Measurements from ENCODE around the gene ANKRD40.
"Not testable (repeated sequence)": the region's sequence is repeated elsewhere in the genome, so short reads cannot be mapped to it uniquely, and the experiment has no call there.

The ANKRD40 gene

GRCh38 chr17:50686494-50687199, 21.1 kb downstream of the ANKRD40 start:
- H3K9me3 Mint-ChIP-seq: no peaks in the 10 kb centered on the region
- H3K4me3 Mint-ChIP-seq: no peak overlapping the region
- H3K4me1 Mint-ChIP-seq (ENCODE audit: low read depth): no peaks in the 10 kb centered on the region
- DNase-seq (ENCODE audit: low spot score): no peak
- H3K27me3 Mint-ChIP-seq (ENCODE audit: low read depth): peaks cover 13% of the 10 kb centered on the region
- H3K36me3 Mint-ChIP-seq (ENCODE audit: low read depth): no peaks in the 10 kb centered on the region
- no peak overlapping the region for H3K27ac Mint-ChIP-seq

- H3K9me3 Mint-ChIP-seq: no peaks in the 10 kb centered on the region
- no peak overlapping the region for H3K27ac Mint-ChIP-seq
- H3K4me1 Mint-ChIP-seq (ENCODE audit: low read depth): peaks cover 4% of the 10 kb centered on the region
- H3K27me3 Mint-ChIP-seq (ENCODE audit: low read depth): peaks cover 20% of the 10 kb centered on the region
- H3K4me3 Mint-ChIP-seq: no peak overlapping the region
- DNase-seq (ENCODE audit: low spot score): no peak
- H3K36me3 Mint-ChIP-seq (ENCODE audit: low read depth): no peaks in the 10 kb centered on the region
Measured at GRCh38 chr17:50685691-50686493, 21.8 kb downstream of the ANKRD40 start.

- no peak for DNase-seq (ENCODE audit: low spot score)
- H3K27me3 Mint-ChIP-seq (ENCODE audit: low read depth): peaks cover 23% of the 10 kb centered on the region
- peaks cover 4% of the 10 kb centered on the region for H3K4me1 Mint-ChIP-seq (ENCODE audit: low read depth)
- no peak overlapping the region for H3K4me3 Mint-ChIP-seq
- no peaks in the 10 kb centered on the region for H3K36me3 Mint-ChIP-seq (ENCODE audit: low read depth)
- H3K9me3 Mint-ChIP-seq: no peaks in the 10 kb centered on the region
- no peak overlapping the region for H3K27ac Mint-ChIP-seq
Measured at GRCh38 chr17:50685334-50685665, 22.4 kb downstream of the ANKRD40 start.

- no peak overlapping the region for H3K4me3 Mint-ChIP-seq
- no peaks in the 10 kb centered on the region for H3K36me3 Mint-ChIP-seq (ENCODE audit: low read depth)
- DNase-seq (ENCODE audit: low spot score): no peak
- H3K27ac Mint-ChIP-seq: no peak overlapping the region
- peaks cover 4% of the 10 kb centered on the region for H3K4me1 Mint-ChIP-seq (ENCODE audit: low read depth)
- H3K9me3 Mint-ChIP-seq: no peaks in the 10 kb centered on the region
- H3K27me3 Mint-ChIP-seq (ENCODE audit: low read depth): peaks cover 25% of the 10 kb centered on the region
Measured at GRCh38 chr17:50684612-50685333, 22.9 kb downstream of the ANKRD40 start.

GRCh38 chr17:50684288-50684611, 23.5 kb downstream of the ANKRD40 start:
- no peaks in the 10 kb centered on the region for H3K9me3 Mint-ChIP-seq
- H3K4me3 Mint-ChIP-seq: no peak overlapping the region
- peaks cover 25% of the 10 kb centered on the region for H3K27me3 Mint-ChIP-seq (ENCODE audit: low read depth)
- no peak overlapping the region for H3K27ac Mint-ChIP-seq
- no peak for DNase-seq (ENCODE audit: low spot score)
- no peaks in the 10 kb centered on the region for H3K36me3 Mint-ChIP-seq (ENCODE audit: low read depth)
- H3K4me1 Mint-ChIP-seq (ENCODE audit: low read depth): peaks cover 4% of the 10 kb centered on the region

- Mint-ChIP-seq H3K36me3 (ENCODE audit: low read depth) (no peaks in the 10 kb centered on the region), H3K4me1 (ENCODE audit: low read depth) (peaks cover 4% of the 10 kb centered on the region), H3K4me3 (no peak overlapping the region), H3K27ac (no peak overlapping the region), H3K27me3 (ENCODE audit: low read depth) (peaks cover 25% of the 10 kb centered on the region), H3K9me3 (no peaks in the 10 kb centered on the region)
- no peak for DNase-seq (ENCODE audit: low spot score)
Measured at GRCh38 chr17:50683434-50684287, 24.1 kb downstream of the ANKRD40 start.

- H3K36me3 Mint-ChIP-seq (ENCODE audit: low read depth): no peaks in the 10 kb centered on the region
- H3K27ac Mint-ChIP-seq: no peak overlapping the region
- no peaks in the 10 kb centered on the region for H3K9me3 Mint-ChIP-seq
- peaks cover 25% of the 10 kb centered on the region for H3K27me3 Mint-ChIP-seq (ENCODE audit: low read depth)
- no peak overlapping the region for H3K4me3 Mint-ChIP-seq
- peaks cover 4% of the 10 kb centered on the region for H3K4me1 Mint-ChIP-seq (ENCODE audit: low read depth)
- DNase-seq (ENCODE audit: low spot score): no peak
Measured at GRCh38 chr17:50682938-50683337, 24.8 kb downstream of the ANKRD40 start.

GRCh38 chr17:50682441-50682840, 25.3 kb downstream of the ANKRD40 start:
- no peaks in the 10 kb centered on the region for H3K36me3 Mint-ChIP-seq (ENCODE audit: low read depth)
- peaks cover 25% of the 10 kb centered on the region for H3K27me3 Mint-ChIP-seq (ENCODE audit: low read depth)
- no peak overlapping the region for H3K4me3 Mint-ChIP-seq
- H3K4me1 Mint-ChIP-seq (ENCODE audit: low read depth): peaks cover 4% of the 10 kb centered on the region
- no peak overlapping the region for H3K27ac Mint-ChIP-seq
- H3K9me3 Mint-ChIP-seq: no peaks in the 10 kb centered on the region
- no peak for DNase-seq (ENCODE audit: low spot score)

- H3K36me3 Mint-ChIP-seq (ENCODE audit: low read depth): no peaks in the 10 kb centered on the region
- H3K27ac Mint-ChIP-seq: no peak overlapping the region
- no peaks in the 10 kb centered on the region for H3K9me3 Mint-ChIP-seq
- no peak for DNase-seq (ENCODE audit: low spot score)
- H3K4me3 Mint-ChIP-seq: no peak overlapping the region
- peaks cover 22% of the 10 kb centered on the region for H3K27me3 Mint-ChIP-seq (ENCODE audit: low read depth)
- peaks cover 4% of the 10 kb centered on the region for H3K4me1 Mint-ChIP-seq (ENCODE audit: low read depth)
Measured at GRCh38 chr17:50681263-50682200, 26.2 kb downstream of the ANKRD40 start.

GRCh38 chr17:50680543-50681262, 27.0 kb downstream of the ANKRD40 start:
- not testable (repeated sequence) for H3K36me3 Mint-ChIP-seq (ENCODE audit: low read depth); DNase-seq (ENCODE audit: low spot score); H3K4me3 Mint-ChIP-seq; H3K27ac Mint-ChIP-seq; H3K9me3 Mint-ChIP-seq; H3K4me1 Mint-ChIP-seq (ENCODE audit: low read depth)
- peaks cover 19% of the 10 kb centered on the region for H3K27me3 Mint-ChIP-seq (ENCODE audit: low read depth)

- Mint-ChIP-seq H3K27ac (no peak overlapping the region), H3K4me1 (ENCODE audit: low read depth) (peaks cover 4% of the 10 kb centered on the region), H3K9me3 (no peaks in the 10 kb centered on the region), H3K36me3 (ENCODE audit: low read depth) (no peaks in the 10 kb centered on the region), H3K27me3 (ENCODE audit: low read depth) (peaks cover 19% of the 10 kb centered on the region), H3K4me3 (no peak overlapping the region)
- no peak for DNase-seq (ENCODE audit: low spot score)
Measured at GRCh38 chr17:50680126-50680525, 27.6 kb downstream of the ANKRD40 start.

GRCh38 chr17:50679008-50679544, 28.6 kb downstream of the ANKRD40 start:
- Mint-ChIP-seq H3K27me3 (ENCODE audit: low read depth) (peaks cover 19% of the 10 kb centered on the region), H3K4me1 (ENCODE audit: low read depth) (peaks cover 4% of the 10 kb centered on the region), H3K9me3 (no peaks in the 10 kb centered on the region), H3K36me3 (ENCODE audit: low read depth) (no peaks in the 10 kb centered on the region), H3K4me3 (no peak overlapping the region), H3K27ac (no peak overlapping the region)
- no peak for DNase-seq (ENCODE audit: low spot score)

Measured in T-helper 2 cell treated with Interferon-gamma antibody and Interleukin-4, amounts not matched to agents 5 μg/mL and 100 μg/mL, for 36 hours (primary cell).